GM08714 (cell line): ENCODE results near the gene MAD1L1.

Experiments used
- H3K4me3 ChIP-seq: fragments of 200-500 bp; sonication (Bioruptor generic); 2 replicates; pipeline ENCODE4 v1.5.1; 2014; ENCODE audit warnings: mild to moderate bottlenecking, low read length, inconsistent platforms
- ZNF274 ChIP-seq: IDR thresholded peaks from 2 replicates; pipeline ENCODE4 v1.6.1; 2012; ENCODE audit warnings: mild to moderate bottlenecking, low read depth, low read length

MAD1L1 gene

DNA sequence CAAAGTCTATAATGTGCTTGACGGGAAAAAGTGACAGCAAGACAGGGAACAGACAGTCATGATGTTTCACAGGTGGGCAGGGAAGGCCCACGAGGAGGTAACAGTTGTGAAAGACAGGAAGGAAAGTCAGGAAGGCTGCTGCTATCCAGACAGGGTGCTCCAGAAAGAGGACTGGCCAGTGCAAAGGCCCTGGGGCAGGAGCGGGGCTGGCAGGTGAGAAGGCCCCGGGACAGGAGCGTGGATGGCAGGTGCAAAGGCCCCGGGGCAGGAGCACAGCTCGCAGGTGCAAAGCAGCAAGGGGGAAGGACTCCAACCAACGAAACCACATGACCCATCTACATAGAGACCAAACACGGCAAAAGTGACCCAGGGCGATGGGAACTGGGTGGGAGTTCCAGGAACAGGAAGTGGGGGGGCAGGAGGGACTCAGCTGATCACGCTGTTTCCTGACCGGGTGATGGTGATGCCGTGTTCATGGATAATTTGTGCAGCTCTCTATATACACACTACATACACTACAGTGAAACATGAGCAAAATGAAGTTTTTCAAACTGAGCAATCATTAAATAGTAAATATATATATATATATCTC lies 138.2 kb downstream of the MAD1L1 start:
- no peak overlapping the region for H3K4me3 ChIP-seq
- no peak for TF ChIP-seq ZNF274

DNA sequence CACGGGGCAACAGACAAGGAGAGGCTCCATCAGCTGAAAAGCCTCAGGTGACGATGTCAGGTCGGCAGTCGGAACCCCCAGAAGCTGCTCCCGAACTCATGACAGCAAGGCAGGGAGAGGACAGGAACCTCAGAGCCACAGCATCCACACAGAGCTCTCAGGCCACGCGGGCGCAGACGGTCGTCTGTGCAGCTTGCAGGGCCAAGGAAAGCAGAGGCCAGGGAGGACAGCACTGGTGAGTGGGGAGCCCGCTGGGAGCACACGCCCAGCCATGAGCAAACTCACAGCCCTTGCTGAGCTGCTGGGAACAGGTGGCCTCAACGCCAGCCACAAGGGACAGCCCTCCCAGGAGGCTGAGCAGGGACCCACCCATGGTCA lies 138.9 kb downstream of the MAD1L1 start:
- no peak for TF ChIP-seq ZNF274

DNA sequence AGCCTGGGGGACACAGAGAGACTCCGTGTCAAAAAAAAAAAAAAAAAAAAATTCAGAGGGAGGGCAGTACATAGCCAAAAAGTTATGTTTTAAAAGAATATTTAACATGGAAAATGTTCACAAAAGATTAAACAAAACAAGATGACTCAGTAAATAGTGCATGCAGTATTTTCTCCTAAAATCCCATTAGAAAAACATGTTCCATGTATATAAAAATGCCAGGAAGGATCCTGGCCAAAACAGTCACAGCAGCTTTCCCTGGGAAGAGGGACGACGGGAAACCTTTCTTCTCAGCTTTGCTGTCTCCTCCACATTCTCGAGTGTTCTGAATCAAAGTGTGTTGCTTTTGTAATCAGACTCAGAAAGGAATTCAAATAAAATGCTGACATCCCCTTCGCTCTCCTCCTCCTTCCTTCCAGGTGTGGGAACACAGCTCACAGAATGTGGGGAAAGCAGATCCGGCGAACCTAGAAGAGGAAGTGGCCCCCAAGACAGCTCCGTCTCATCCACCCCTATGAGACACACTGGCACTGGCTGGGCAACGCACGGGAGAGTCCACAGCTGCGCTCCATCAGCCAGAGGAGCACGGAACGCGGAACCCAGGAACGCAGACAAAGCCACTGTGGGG lies 139.4 kb downstream of the MAD1L1 start:
- no peak for TF ChIP-seq ZNF274
- no peak overlapping the region for H3K4me3 ChIP-seq

More for the DNA sequence above, 138.9 kb downstream of the MAD1L1 start:
- H3K4me3 ChIP-seq = no peak overlapping the region

DNA sequence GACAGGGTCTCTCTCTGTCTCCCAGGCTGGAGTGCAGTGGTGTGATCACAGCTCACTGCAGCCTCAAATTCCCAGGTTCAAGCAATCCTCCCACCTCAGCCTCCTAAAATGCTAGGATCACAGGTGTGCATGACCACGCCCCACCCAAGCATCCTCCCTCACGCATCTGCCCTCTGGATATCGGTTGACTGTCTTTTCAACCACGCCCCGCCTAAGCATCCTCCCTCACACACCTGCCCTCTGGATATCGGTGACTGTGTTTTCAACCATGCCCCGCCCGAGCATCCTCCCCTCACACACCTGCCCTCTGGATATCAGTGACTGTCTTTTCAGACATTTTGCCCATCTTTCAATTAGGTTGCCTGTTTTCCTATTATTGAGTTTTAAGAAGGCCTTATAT lies 140.5 kb downstream of the MAD1L1 start:
- H3K4me3 ChIP-seq = no peak overlapping the region
- no peak for TF ChIP-seq ZNF274

DNA sequence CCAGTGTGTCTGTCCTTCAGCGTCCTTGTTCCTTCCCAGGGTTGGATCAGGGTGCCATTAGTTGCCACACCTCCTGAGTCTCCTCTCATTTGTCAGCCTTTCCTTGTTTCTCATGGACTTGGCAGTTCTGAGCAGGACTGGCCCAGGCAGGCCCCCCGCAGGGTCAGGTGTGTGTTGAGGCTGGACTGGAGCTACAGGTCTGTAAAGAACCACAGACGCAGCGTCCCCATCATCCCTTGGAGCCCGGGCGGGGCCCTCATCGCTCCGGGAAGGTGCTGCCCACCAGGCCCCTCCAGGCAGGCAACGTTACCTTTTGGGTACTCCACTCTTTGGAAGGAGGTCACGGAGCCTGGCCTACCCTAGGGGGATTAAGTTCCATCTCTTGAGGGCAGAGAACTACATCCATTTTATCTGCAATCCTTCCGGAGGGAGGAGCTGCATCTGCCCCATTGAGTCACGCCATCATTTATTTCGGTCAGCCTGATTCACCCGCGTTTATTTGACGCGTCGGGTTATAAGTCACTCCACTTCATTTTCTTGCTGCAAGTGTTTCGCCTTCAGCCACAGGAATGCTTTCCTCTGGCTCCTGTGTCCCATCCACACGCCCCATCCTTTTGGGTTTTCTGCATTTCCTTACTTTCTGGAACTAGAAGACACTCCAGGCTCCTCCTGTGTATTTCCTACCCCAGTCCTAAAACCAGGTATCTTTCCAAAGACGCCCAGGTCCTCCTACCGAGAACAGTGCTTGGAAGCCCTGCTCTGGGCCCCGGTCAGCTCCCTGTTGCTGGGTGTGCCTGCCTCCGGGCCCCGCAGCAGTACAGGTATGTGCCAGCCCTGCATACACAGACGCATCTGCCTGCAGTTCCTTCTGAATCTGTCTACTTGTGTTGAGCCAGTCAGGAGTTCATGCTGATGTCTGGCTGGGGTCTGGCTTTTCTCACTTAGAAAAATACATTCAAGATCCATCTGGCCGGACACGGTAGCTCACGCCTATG lies 141.9 kb downstream of the MAD1L1 start:
- H3K4me3 ChIP-seq = no peak overlapping the region
- no peak for TF ChIP-seq ZNF274

DNA sequence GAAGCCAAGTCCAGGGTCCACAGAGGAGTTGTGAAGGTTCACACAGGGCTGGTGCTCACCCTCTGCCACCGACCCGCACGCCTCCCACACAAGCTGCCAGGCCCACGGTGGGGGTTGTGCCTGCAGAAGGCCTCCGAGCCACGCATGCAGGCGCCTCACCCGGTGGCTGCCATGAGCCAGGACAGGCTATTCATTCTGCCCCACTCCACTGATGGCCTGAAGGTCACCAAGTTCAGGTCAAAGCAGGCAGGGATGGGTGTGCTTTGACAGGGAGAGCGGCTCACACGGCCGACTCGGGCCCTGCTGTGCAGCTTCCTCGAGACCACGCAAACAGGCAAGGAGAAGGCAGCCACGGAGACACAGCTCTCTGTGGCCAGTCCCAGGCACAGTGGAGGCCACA lies 143.9 kb downstream of the MAD1L1 start:
- TF ChIP-seq ZNF274 = no peak
- H3K4me3 ChIP-seq = no peak overlapping the region

DNA sequence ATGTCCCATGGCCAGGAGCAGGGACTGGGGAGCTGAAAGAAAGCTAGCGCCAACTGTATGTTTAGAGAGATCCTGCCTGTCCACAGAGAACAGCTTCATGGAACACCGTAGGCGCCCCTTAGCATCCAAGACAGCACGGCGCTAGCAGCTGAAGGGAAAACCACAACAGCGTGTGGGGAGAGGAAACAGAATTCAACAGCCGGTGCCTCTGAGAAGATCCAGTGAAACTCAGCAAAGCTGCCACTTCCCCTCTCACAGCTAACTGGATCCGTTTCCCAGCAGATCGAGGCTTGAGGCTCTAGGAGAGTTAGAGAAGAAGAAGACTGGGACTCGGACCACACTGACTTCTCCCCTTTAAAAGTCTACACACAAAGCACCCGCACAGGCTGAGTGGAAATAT lies 145.0 kb downstream of the MAD1L1 start:
- no peak for TF ChIP-seq ZNF274
- H3K4me3 ChIP-seq = no peak overlapping the region

DNA sequence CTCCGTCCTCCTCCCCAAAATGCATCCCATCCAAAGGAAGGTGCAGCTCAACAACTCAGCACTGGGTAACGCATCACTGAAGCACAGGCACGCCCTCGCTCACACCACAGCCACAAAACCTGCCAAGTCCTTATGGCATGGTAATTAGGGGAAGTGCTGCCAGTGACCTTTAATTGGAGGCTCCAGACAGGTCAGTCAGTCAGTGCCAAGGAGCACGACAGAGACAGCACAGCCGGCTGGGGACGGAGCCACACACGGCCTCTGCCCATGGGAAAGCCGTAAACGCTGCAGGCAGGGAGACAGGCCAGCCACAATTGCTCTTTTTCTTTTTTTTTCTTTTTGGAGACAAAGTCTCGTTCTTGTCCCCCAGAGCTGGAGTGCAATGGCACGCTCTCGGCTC lies 146.5 kb downstream of the MAD1L1 start:
- H3K4me3 ChIP-seq = no peak overlapping the region
- no peak for TF ChIP-seq ZNF274

DNA sequence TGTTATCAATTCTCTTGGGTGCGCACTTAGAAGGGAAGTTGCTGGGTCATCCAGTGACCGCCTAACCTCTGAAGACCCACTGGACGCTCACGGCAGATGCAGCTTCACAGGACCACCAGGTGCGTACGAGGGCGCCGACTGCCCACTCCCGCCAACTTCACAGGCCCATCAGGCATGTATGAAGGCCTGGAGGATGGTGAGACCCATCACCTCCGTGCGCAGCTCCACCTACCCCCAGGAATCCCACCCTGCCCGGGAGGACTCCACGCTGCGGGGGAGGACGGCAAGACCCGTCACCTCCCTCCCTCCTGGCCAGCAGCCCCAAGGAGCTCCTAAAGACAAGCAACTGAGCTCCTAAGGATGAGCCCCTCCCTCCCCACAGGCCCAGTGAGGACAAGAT lies 146.9 kb downstream of the MAD1L1 start:
- TF ChIP-seq ZNF274 = no peak
- no peak overlapping the region for H3K4me3 ChIP-seq

DNA sequence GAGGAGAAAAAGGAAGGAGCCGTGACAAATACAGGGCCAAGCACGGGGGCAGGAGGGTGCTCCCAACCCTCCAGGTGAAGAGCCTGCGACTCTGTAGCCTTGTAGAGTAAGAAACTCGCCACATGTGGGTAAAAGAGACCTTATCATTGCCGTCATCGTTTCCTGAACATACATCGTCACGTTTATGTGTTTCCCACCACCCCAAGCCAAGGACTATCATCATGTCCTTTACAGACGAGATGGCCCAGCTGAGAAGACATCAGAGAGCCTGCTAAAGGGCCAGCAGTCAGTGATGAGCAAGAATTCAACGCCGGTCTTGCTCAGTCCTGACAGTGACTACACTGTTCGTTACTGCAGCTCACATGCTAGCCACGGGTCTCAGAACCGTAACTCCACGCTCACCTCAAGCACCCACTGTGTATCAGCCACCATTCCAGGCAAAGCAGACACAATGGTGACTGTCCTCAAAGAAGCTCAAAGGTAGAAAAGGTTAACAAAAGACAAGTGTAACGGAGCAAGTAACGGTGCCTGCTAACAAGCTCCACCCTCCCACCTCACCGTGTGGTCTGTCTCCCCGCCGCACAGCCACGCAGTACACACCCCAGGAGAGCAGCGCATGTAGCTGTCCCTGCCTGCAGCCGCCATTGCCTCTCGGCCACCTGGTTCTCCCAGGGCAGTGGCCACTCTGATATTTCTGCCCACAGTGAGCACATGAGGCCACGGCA lies 147.8 kb downstream of the MAD1L1 start:
- TF ChIP-seq ZNF274 = no peak
- H3K4me3 ChIP-seq = no peak overlapping the region

DNA sequence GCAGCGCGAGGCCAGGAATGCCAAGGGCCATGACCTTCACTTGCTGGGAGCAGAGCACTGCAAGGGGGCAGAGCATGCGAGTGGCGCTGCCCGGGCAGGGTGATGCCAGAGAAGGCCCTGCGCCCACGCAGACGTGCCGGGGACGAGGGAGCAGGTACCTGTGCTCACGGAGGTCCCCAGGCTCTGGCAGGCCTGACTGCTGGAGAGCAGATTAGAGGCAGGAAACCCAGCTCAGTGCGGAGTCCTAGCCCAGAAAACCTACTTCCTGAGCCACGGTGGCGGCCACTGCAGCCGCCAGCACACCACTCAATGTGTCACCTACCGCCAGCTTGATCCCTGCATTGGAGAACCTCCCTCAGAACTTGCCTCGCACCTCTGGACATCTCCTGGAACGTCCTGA lies 148.4 kb downstream of the MAD1L1 start:
- no peak for TF ChIP-seq ZNF274
- no peak overlapping the region for H3K4me3 ChIP-seq

DNA sequence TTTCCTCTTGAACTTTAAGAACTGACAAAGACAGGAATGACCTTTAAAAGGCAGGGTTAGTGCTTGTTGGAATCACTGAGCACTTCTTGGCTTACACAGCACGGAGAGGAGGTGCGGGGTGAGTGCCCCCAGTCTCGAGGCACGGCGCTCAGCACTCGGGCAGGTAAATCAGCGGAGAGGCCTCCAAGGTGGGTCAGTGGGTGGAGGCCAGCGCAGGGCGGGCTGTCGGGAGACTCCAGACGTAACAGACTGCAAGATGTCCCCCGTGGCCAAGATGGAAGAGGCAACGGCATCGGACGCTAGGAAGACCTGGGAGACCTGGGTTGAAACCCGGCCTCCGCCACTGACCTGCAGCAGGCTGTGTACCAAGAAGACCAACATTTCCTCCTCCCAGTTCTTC lies 149.4 kb downstream of the MAD1L1 start:
- TF ChIP-seq ZNF274 = no peak
- H3K4me3 ChIP-seq = no peak overlapping the region

DNA sequence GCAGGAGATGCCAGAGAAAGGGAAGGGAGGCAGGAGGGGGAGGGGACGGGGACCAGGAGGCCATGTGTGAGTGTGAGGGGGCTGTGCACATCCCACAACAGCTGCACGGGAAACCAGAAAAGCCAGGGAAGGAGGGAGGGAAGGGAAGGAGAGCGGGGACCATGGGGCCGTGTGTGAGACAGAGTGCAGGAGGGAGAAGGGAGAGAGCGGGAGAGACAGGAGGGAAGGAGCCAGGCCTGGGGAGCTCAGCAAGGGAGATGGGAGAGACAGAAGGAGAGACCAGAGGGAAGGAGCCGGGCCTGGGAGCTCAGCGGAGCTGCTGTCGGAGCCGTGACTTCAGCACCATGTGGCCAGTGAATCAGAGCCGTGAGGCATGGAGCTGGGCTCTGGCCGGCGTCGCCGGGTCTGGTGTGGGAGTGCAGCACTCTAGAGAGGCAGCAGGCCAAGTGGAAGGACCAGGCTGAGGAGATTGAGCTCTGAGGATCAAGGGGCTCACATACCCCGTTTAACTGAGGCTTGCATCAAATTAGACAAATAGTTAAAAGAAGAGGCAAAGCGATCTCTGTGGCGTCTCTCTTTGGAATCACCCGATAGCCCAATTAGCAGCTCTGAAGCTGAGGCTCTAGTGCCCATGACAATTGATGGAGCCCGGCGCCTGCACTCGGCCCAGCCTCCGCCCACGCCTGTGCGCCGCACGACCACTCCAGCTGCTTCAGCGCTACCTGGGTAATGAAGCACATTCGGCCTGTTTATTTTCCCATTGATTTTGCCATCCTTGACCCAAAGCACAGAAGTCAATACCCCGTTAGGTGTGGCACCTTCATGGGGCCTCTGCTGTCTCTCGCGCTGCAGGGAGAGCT lies 150.4 kb downstream of the MAD1L1 start:
- no peak for TF ChIP-seq ZNF274

More for the DNA sequence above, 150.4 kb downstream of the MAD1L1 start:
- H3K4me3 ChIP-seq = no peak overlapping the region
